Colonic mucosa (tissue), 4 donors: ENCODE results near the gene NOC2L. TPM values are rescaled to one million over a fixed set of nuclear protein-coding genes. Genes with fewer than 3 reads are reported as not detected.

Experiments used
- DNase-seq: peaks from one replicate; pipeline ENCODE4 v3.0.0-alpha.2; 2020
- H3K27ac ChIP-seq: fragments of 200-600 bp; one replicate; pipeline ENCODE4 v1.8.0; 2021
- H3K27me3 ChIP-seq: fragments of 200-600 bp; one replicate; pipeline ENCODE4 v1.8.0; 2021
- H3K36me3 ChIP-seq: fragments of 200-600 bp; one replicate; pipeline ENCODE4 v1.8.0; 2021
- H3K4me1 ChIP-seq: fragments of 200-600 bp; one replicate; pipeline ENCODE4 v1.8.0; 2021; ENCODE audit warnings: mild to moderate bottlenecking
- H3K4me3 ChIP-seq: fragments of 200-600 bp; one replicate; pipeline ENCODE4 v1.8.0; 2021
- H3K9ac ChIP-seq, 2 donors: one replicate each; pipeline ENCODE4 v1.7.0; 2013; ENCODE audit warnings: control low read depth in 2 of 2, low read depth in 2 of 2, low read length in 2 of 2
- H3K9me3 ChIP-seq: fragments of 200-600 bp; one replicate; pipeline ENCODE4 v1.8.0; 2021
- intact Hi-C: fragments of 100-400 bp; cut with DNase I; formaldehyde crosslinking; loops from one replicate; pipeline ENCODE4 v1.14.1; 2022
- total RNA-seq, 2 donors: library from RNA; stranded (reverse); fragmentation: NEBNext Ultra II Directional in 1 of 2; extraction: Animal tissue kit (Norgen Biotek cat#: 25700) in 1 of 2; gene quantifications; one replicate each; pipeline ENCODE4 v1.2.1, GENCODE V29; 2021
- TF ChIP-seq, protein P1 (sequence below): fragments of 200-600 bp; IDR thresholded peaks from one replicate; pipeline ENCODE4 v1.8.0; 2022; ENCODE audit warnings: antibody characterized with exemption, mild to moderate bottlenecking
- donor health status: healthy.
- donor health status: DM: no; HTN: no; CAD: no.
- donor health status: DM: no; HTN: no; CAD: no.

NOC2L gene
- total RNA-seq, 2 donors from 2014 or later: 46.9 to 127 TPM

DNA sequence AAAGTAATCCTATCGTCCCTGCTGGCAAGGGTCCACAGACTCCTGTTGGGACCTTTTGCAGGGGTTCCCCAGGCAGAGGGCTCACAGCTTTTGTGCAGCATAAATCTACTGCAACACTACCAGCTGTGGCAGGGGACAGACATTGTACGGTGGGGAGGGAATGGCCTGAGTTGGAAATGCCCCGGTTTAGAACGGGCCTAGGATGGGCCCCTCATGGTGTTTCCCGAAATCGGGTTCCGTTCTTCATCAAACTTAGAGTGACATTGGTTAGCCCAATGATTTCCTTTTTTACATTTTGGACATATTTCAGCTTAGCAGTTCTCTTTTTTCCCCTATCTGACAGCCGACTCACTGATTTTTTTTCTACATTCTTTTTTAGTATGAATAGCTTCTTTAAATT lies 61.8 kb downstream of the NOC2L start:
- no peak for DNase-seq
- TF ChIP-seq, protein P1, sequence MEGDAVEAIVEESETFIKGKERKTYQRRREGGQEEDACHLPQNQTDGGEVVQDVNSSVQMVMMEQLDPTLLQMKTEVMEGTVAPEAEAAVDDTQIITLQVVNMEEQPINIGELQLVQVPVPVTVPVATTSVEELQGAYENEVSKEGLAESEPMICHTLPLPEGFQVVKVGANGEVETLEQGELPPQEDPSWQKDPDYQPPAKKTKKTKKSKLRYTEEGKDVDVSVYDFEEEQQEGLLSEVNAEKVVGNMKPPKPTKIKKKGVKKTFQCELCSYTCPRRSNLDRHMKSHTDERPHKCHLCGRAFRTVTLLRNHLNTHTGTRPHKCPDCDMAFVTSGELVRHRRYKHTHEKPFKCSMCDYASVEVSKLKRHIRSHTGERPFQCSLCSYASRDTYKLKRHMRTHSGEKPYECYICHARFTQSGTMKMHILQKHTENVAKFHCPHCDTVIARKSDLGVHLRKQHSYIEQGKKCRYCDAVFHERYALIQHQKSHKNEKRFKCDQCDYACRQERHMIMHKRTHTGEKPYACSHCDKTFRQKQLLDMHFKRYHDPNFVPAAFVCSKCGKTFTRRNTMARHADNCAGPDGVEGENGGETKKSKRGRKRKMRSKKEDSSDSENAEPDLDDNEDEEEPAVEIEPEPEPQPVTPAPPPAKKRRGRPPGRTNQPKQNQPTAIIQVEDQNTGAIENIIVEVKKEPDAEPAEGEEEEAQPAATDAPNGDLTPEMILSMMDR: no peak
- Histone ChIP-seq H3K9ac (no peak overlapping the region), H3K4me1 (no peaks in the 10 kb centered on the region), H3K4me3 (no peak overlapping the region), H3K27me3 (no peaks in the 10 kb centered on the region), H3K9me3 (no peaks in the 10 kb centered on the region), H3K27ac (no peak overlapping the region), H3K36me3 (no peaks in the 10 kb centered on the region)
- intact Hi-C loops: no loop called here

Other genes starting within 250 kb of the NOC2L start
- 1 to 10 TPM; 3.0 to 4.2 TPM for gene SAMD11, start 35.3 kb downstream of the NOC2L start, total RNA-seq
- 10 to 100 TPM in 1 of 2 donors, 1 to 10 TPM in 1; 9.9 to 16.7 TPM for gene KLHL17, start 1.3 kb upstream of the NOC2L start, total RNA-seq
- gene PLEKHN1, start 7.2 kb upstream of the NOC2L start, total RNA-seq: under 1 TPM; 0.61 to 0.64 TPM
- gene PERM1, start 22.8 kb upstream of the NOC2L start, total RNA-seq: not detected
- gene HES4, start 40.8 kb upstream of the NOC2L start, total RNA-seq: 10 to 100 TPM; 30.5 to 47.3 TPM
- 10 to 100 TPM; 21.9 to 25.2 TPM for gene ISG15, start 54.2 kb upstream of the NOC2L start, total RNA-seq
- 100 to 1,000 TPM in 1 of 2 donors, 10 to 100 TPM in 1; 68.1 to 106 TPM for gene AGRN, start 60.9 kb upstream of the NOC2L start, total RNA-seq
- gene RNF223, start 115.0 kb upstream of the NOC2L start, total RNA-seq: 1 to 10 TPM; 5.1 to 5.7 TPM
- gene C1orf159, start 156.8 kb upstream of the NOC2L start, total RNA-seq: 10 to 100 TPM; 18.9 to 36.0 TPM
- gene TTLL10, start 214.6 kb upstream of the NOC2L start, total RNA-seq: 1 to 10 TPM in 1 of 2 donors, under 1 TPM in 1; 0.64 to 2.3 TPM
- 1 to 10 TPM in 1 of 2 donors, under 1 TPM in 1; 0.61 to 1.7 TPM for gene TNFRSF18, start 247.3 kb upstream of the NOC2L start, total RNA-seq